DMS53 (cell line): ENCODE data around the gene GRAPL.
"Not testable (repeated sequence)": the region's sequence is repeated elsewhere in the genome, so short reads cannot be mapped to it uniquely, and the experiment has no call there.

ENCODE experiments used
- DNase-seq: peaks from one replicate; lab custom pipeline; 2025; lab: John Stamatoyannopoulos, UW

GRAPL gene

GRCh38 chr17:19127148-19127980 is at the start of gene GRAPL:
GRAPL (plus strand) TSS chr17:19127589; CDS start chr17:19127620, 31 bp downstream.
- not testable (repeated sequence) for DNase-seq

GRCh38 chr17:19088804-19089685 is 38.3 kb upstream of the GRAPL start:
- DNase-seq, result not testable (repeated sequence)

GRCh38 chr17:19090058-19090772 is 37.2 kb upstream of the GRAPL start:
- not testable (repeated sequence) for DNase-seq

- DNase-seq, result not testable (repeated sequence)
These were observed 34.4 kb upstream of the GRAPL start for GRCh38 chr17:19092737-19093683.

GRCh38 chr17:19093684-19094438 is 33.5 kb upstream of the GRAPL start:
- DNase-seq, result not testable (repeated sequence)

GRCh38 chr17:19108517-19108916 is 18.9 kb upstream of the GRAPL start:
- DNase-seq, result not testable (repeated sequence)

GRCh38 chr17:19110189-19111097 is 16.9 kb upstream of the GRAPL start:
- DNase-seq, result not testable (repeated sequence)

- DNase-seq, result not testable (repeated sequence)
These were observed 16.2 kb upstream of the GRAPL start for GRCh38 chr17:19111111-19111711.

GRCh38 chr17:19111801-19112458 is 15.5 kb upstream of the GRAPL start:
- DNase-seq, result not testable (repeated sequence)

- not testable (repeated sequence) for DNase-seq
These were observed 14.9 kb upstream of the GRAPL start for GRCh38 chr17:19112459-19112826.

- DNase-seq, result not testable (repeated sequence)
These were observed 8.7 kb upstream of the GRAPL start for GRCh38 chr17:19118695-19119094.

- DNase-seq, result not testable (repeated sequence)
These were observed 2.1 kb upstream of the GRAPL start for GRCh38 chr17:19125289-19125688.

- DNase-seq, result not testable (repeated sequence)
These were observed 2.1 kb downstream of the GRAPL start for GRCh38 chr17:19129500-19129899.

- DNase-seq, result not testable (repeated sequence)
These were observed 3.7 kb downstream of the GRAPL start for GRCh38 chr17:19131108-19131507.

- not testable (repeated sequence) for DNase-seq
These were observed 4.4 kb downstream of the GRAPL start for GRCh38 chr17:19131772-19132171.

GRCh38 chr17:19133793-19134192 is 6.4 kb downstream of the GRAPL start:
- DNase-seq, result not testable (repeated sequence)

- DNase-seq, result not testable (repeated sequence)
These were observed 8.0 kb downstream of the GRAPL start for GRCh38 chr17:19135391-19135790.

- DNase-seq, result not testable (repeated sequence)
These were observed 8.7 kb downstream of the GRAPL start for GRCh38 chr17:19136138-19136537.
